ENCODE measurements around the gene DHFR.
"Not testable (repeated sequence)": the region's sequence is repeated elsewhere in the genome, so short reads cannot be mapped to it uniquely, and the experiment has no call there.

DHFR gene

DNA sequence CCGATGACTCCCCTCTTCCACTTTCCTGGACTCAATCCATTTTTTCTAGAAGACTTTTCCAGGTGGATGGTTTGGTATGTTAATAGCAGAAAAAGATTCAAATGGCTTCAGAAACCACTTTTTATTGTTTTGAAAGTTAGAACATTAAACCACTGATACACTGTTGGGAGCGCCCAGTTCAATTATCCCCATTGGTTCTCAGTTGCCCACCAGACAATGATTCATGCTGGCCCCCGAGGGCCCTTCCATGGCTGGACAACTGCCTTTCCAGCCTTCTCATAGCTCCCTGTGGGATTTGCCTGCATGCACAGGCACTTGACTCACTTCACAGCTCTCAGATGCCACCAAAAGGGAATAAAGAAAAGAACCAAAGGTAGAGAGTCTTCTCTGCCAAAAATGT, 63.4 kb downstream of the DHFR start:
- no peak for DNase-seq

GRCh38 chr5:80590766-80591165, 64.0 kb downstream of the DHFR start:
- DNase-seq, result no peak

DNA sequence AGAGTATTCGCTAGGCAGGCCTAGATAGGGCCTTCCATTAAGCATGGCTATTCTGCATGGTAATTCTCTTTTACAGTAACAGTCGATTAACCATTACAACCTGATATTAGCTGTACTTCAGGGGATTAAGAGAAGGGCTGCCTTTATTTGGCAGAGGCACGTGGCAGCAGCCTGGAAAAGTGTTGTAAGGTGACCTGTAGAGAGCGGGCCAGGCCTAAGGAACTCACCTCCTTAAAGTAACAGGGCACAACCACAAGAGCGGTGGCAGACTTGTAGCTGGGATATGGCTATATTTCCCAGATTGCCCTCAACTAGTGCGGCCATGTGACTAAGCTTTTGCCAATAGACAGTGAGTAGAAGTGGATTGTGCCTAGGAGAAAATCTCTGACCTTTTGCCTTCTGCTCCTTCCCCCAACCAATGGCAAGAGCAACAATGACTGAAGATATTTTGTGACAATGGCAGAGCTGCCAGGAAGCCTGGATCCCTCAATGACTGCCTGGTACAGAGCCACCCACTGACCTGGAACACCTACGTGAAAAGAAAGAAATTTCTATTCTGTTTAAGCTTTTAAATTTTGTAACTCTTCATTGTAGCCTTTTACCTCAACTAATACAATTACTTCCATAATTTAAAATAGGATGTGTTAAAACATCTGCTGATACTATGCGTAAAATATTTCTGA, 65.8 kb downstream of the DHFR start:
- DNase-seq, result no peak

- DNase-seq, result no peak
Measured at GRCh38 chr5:80584770-80585169, 70.0 kb downstream of the DHFR start.

- DNase-seq, result not testable (repeated sequence)
Measured at GRCh38 chr5:80580291-80580690, 74.5 kb downstream of the DHFR start.

DNA sequence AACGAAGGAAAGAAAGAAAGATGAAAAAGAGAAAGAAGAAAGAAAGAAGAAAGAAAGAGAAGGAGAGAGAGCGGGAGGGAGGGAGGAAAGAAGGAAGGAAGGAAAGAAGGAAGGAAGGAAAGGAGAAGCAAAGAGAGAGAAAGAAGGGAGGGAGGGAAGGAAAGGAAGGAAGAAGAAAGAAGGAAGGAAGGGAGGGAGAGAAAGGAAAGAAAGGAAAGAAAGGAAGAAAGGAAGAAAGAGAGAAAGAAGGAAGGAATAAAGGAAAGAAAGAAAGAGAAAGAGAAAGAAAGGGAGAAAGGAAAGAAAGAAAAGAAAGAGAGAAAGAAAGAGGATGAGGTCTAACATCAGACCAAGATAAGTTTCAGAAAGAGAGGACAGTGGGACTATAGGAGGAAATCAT, 75.7 kb downstream of the DHFR start:
- no peak for DNase-seq

DNA sequence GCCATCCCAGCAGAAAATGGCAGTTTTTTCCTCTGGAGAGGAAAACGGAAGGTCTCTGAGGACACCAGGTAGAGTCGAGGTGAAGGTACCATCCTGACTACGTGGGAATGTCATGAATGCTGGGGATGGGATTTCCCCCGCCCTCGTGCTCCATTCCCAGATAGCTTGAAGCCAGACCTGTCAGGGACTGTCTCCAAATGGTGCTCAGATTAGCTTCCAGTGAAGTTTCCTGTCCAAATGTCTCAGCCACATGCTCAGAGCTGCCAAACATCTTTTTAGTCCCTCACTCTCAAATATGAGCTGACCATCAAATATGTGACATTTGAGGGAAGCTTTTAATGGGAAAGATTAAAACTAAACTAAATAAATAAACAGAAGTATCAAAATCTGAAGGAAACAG, 77.1 kb downstream of the DHFR start:
- DNase-seq, result no peak

- no peak for DNase-seq
Measured at GRCh38 chr5:80576383-80576782, 78.4 kb downstream of the DHFR start.

Data from GOT3 (cell line).